Effector CD8-positive, alpha-beta T cell (primary cell): ENCODE results near the gene TEX35.
"Not testable (repeated sequence)": the region's sequence is repeated elsewhere in the genome, so short reads cannot be mapped to it uniquely, and the experiment has no call there.

Source experiments
- DNase-seq: peaks from one replicate; lab custom pipeline; 2025; lab: John Stamatoyannopoulos, UW

Gene TEX35

GRCh38 chr1:178541829-178542553, 29.1 kb downstream of the TEX35 start:
- DNase-seq = peak; percentile 6

GRCh38 chr1:178542554-178543289, 29.8 kb downstream of the TEX35 start:
- peak; percentile 75 for DNase-seq

GRCh38 chr1:178543290-178543607, 30.3 kb downstream of the TEX35 start:
- DNase-seq = no peak

GRCh38 chr1:178544531-178544930, 31.6 kb downstream of the TEX35 start:
- no peak for DNase-seq

GRCh38 chr1:178548108-178548507, 35.2 kb downstream of the TEX35 start:
- DNase-seq = no peak

GRCh38 chr1:178551307-178551706, 38.4 kb downstream of the TEX35 start:
- no peak for DNase-seq

- DNase-seq = no peak
These were observed 39.0 kb downstream of the TEX35 start for GRCh38 chr1:178551940-178552339.

- DNase-seq = no peak
These were observed 39.9 kb downstream of the TEX35 start for GRCh38 chr1:178552856-178553255.

GRCh38 chr1:178554351-178554750, 41.4 kb downstream of the TEX35 start:
- not testable (repeated sequence) for DNase-seq

GRCh38 chr1:178555613-178556012, 42.7 kb downstream of the TEX35 start:
- DNase-seq = not testable (repeated sequence)

- DNase-seq = not testable (repeated sequence)
These were observed 45.9 kb downstream of the TEX35 start for GRCh38 chr1:178558816-178559215.

- no peak for DNase-seq
These were observed 48.0 kb downstream of the TEX35 start for GRCh38 chr1:178560871-178561376.

GRCh38 chr1:178563099-178563820, 50.4 kb downstream of the TEX35 start:
- no peak for DNase-seq

GRCh38 chr1:178564086-178564782, 51.3 kb downstream of the TEX35 start:
- no peak for DNase-seq

- no peak for DNase-seq
These were observed 51.9 kb downstream of the TEX35 start for GRCh38 chr1:178564783-178565180.

GRCh38 chr1:178565586-178565985, 52.7 kb downstream of the TEX35 start:
- no peak for DNase-seq

GRCh38 chr1:178566187-178566586, 53.3 kb downstream of the TEX35 start:
- DNase-seq = no peak

- no peak for DNase-seq
These were observed 58.9 kb downstream of the TEX35 start for GRCh38 chr1:178571807-178572206.
